Stomach (tissue), 4 donors: Measurements from ENCODE around the gene WNK2.

Source experiments
- EP300 ChIP-seq: sonication (generic); formaldehyde crosslinking; IDR thresholded peaks from one replicate; pipeline ENCODE4 v1.6.1; 2017; ENCODE audit warnings: antibody characterized with exemption
- POLR2A ChIP-seq, 4 donors: fragments of 450-650 bp; IDR thresholded peaks; one replicate each; pipeline ENCODE4 v1.6.1; 2016; ENCODE audit warnings: antibody characterized with exemption in 4 of 4, control low read depth in 2 of 4, mild to moderate bottlenecking in 1 of 4, moderate library complexity in 1 of 4
- TF ChIP-seq, protein P1 (sequence below), 7 experiments: fragments of 450-650 bp in 4 of 7; fragments of 200-600 bp in 3 of 7; sonication (generic) in 3 of 7; IDR thresholded peaks; one replicate each; pipeline ENCODE4 v1.5.1; 2016 to 2019; ENCODE audit warnings: antibody characterized with exemption in 7 of 7, control low read depth in 2 of 7, mild to moderate bottlenecking in 1 of 7

DNA sequence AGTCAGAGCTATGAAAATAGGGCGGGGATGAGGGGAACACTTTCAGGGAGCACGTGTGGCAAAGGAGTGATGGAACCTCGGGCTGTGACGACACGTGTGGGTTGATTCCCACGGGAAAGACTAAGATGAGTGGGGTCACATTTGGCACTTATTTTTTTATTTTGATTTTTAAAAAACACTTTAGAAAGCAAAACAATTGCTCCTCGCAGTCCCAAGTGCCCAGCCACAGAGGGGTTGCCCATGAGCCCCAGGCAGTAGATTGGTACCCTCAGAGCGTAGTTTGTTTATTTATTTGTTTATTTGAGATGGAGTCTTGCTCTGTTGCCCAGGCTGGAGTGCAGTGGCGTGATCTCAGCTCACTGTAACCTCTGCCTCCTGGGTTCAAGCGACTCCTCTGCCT lies 69.7 kb downstream of the WNK2 start:
- TF ChIP-seq POLR2A (IDR thresholded peaks at IDR 0.05) (no peak), EP300 (no peak)
- TF ChIP-seq, protein P1, sequence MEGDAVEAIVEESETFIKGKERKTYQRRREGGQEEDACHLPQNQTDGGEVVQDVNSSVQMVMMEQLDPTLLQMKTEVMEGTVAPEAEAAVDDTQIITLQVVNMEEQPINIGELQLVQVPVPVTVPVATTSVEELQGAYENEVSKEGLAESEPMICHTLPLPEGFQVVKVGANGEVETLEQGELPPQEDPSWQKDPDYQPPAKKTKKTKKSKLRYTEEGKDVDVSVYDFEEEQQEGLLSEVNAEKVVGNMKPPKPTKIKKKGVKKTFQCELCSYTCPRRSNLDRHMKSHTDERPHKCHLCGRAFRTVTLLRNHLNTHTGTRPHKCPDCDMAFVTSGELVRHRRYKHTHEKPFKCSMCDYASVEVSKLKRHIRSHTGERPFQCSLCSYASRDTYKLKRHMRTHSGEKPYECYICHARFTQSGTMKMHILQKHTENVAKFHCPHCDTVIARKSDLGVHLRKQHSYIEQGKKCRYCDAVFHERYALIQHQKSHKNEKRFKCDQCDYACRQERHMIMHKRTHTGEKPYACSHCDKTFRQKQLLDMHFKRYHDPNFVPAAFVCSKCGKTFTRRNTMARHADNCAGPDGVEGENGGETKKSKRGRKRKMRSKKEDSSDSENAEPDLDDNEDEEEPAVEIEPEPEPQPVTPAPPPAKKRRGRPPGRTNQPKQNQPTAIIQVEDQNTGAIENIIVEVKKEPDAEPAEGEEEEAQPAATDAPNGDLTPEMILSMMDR (IDR thresholded peaks at IDR 0.05): no peak
